GM19240 (cell line): ENCODE data around the gene GGT6.
"Not testable (repeated sequence)": the region's sequence is repeated elsewhere in the genome, so short reads cannot be mapped to it uniquely, and the experiment has no call there.

Experiments used
- DNase-seq: peaks from one replicate; pipeline ENCODE4 v3.0.0; 2011; ENCODE audit warnings: low spot score; ENCODE audit not compliant: insufficient read length

Gene GGT6

GRCh38 chr17:4592240-4593005 is 32.0 kb upstream of the GGT6 start:
- no peak for DNase-seq

GRCh38 chr17:4591529-4591928 is 31.2 kb upstream of the GGT6 start:
- no peak for DNase-seq

- DNase-seq, result no peak
Observed at GRCh38 chr17:4590981-4591453, 30.6 kb upstream of the GGT6 start.

- DNase-seq, result not testable (repeated sequence)
Observed at GRCh38 chr17:4590042-4590441, 29.7 kb upstream of the GGT6 start.

GRCh38 chr17:4588898-4589625 is 28.7 kb upstream of the GGT6 start:
- no peak for DNase-seq

- DNase-seq, result no peak
Observed at GRCh38 chr17:4588391-4588790, 28.0 kb upstream of the GGT6 start.

- DNase-seq, result no peak
Observed at GRCh38 chr17:4587803-4588202, 27.4 kb upstream of the GGT6 start.

- no peak for DNase-seq
Observed at GRCh38 chr17:4587195-4587594, 26.8 kb upstream of the GGT6 start.

- no peak for DNase-seq
Observed at GRCh38 chr17:4586043-4586442, 25.7 kb upstream of the GGT6 start.

- no peak for DNase-seq
Observed at GRCh38 chr17:4585638-4585994, 25.2 kb upstream of the GGT6 start.

GRCh38 chr17:4584917-4585637 is 24.7 kb upstream of the GGT6 start:
- DNase-seq, result no peak

- DNase-seq, result no peak
Observed at GRCh38 chr17:4584101-4584916, 23.9 kb upstream of the GGT6 start, which contains the start of gene SMTNL2. Gene SMTNL2, plus strand, starts transcription at chr17:4584529. Its CDS starts 77 bp downstream, at chr17:4584606.

- DNase-seq, result no peak
Observed at GRCh38 chr17:4583782-4584100, 23.4 kb upstream of the GGT6 start.

- no peak for DNase-seq
Observed at GRCh38 chr17:4583206-4583605, 22.8 kb upstream of the GGT6 start.

- DNase-seq, result no peak
Observed at GRCh38 chr17:4582691-4583090, 22.3 kb upstream of the GGT6 start.

GRCh38 chr17:4582101-4582501 is 21.7 kb upstream of the GGT6 start:
- no peak for DNase-seq

GRCh38 chr17:4580291-4580690 is 19.9 kb upstream of the GGT6 start:
- DNase-seq, result no peak

GRCh38 chr17:4579678-4580077 is 19.3 kb upstream of the GGT6 start:
- no peak for DNase-seq

GRCh38 chr17:4578349-4578748 is 18.0 kb upstream of the GGT6 start:
- not testable (repeated sequence) for DNase-seq

GRCh38 chr17:4577386-4577993 is 17.1 kb upstream of the GGT6 start:
- DNase-seq, result no peak

GRCh38 chr17:4576729-4577322 is 16.4 kb upstream of the GGT6 start:
- DNase-seq, result no peak
